GM21381 (cell line): ENCODE measurements around the gene TTC21A.
"Not testable (repeated sequence)": the region's sequence is repeated elsewhere in the genome, so short reads cannot be mapped to it uniquely, and the experiment has no call there.

ENCODE experiments used
- ATAC-seq: cut with Tn5 transposase; IDR thresholded peaks from one replicate; pipeline ENCODE4 v1.9.1; 2021; ENCODE audit warnings: mild to moderate bottlenecking, moderate library complexity; ENCODE audit not compliant: unreplicated experiment

Gene TTC21A

DNA sequence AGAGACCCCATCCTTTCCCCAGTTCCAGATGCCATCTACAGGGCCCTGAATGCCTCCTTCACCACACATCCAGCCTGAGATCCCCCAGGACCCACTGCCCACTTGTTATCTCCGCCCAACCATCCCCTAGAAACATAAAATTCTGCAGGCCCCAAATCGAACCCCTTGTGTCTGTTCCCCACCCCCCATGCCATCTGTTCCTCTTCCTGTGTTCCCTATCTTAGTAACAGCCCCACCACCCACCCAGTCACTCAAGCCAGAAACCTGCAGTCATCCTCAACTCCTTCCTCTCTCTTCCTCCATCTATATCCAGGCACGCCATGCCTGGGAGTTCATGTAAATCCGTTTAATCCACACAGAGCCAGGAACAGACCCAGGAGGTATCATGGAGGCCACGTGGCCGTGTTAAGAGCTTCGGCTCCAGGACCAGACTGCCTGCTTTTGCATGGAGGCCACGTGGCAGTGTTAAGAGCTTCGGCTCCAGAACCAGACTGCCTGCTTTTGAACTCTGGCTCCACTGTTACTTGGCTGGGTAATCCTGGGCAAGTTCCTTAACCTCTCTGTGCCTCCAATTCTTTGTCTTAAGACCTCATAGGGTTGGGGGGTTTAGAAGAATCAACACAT is 41.1 kb downstream of the TTC21A start:
- ATAC-seq = no peak

DNA sequence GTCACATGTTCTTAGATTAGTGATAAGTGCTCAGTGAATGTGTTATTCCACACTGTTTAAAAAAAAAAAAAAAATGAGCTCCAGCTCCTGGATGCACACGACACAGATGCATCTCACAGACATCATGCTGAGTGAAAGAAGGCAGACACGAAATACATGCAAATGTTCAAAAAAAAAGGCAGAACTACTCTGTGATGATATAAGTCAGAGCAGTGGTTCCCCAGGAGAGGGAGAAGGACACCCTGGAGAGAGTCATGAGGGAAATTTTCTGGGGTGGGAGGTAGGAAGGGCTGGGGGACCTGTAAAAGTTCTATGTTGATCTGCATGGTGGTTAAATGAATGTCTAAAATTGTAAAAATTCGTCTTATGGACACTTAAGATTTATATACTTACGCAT is 41.6 kb downstream of the TTC21A start:
- ATAC-seq = no peak

DNA sequence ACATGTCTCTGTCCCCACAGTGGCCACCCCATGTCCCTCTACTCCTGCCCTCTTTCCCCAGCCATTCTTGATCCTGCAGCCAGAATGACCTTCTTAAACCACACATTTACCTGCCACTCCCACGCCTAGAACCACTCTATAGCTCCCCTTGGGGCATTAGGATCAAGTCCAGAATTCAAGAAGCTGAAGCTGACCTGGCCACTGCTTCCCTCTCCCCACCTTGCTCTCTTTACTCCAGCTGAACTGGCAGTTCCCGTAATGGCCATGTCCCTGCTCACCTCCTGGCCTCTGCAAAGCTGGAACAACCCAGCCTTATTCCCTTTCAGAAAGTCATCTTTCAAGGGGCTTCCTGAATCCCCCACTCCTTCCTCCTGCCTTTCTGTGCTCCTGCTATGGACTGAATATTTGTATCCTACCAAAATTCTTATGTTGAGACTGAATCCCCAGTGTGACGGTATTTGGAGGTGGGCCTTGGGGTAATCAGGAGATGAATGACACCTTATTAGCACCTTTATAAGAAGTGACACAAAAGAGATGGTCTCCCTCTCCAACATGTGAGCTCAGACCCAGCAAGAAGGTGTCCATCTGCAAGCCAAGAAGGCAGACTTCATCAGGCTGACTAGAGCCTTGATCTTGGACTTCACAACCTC is 42.1 kb downstream of the TTC21A start:
- ATAC-seq = no peak

DNA sequence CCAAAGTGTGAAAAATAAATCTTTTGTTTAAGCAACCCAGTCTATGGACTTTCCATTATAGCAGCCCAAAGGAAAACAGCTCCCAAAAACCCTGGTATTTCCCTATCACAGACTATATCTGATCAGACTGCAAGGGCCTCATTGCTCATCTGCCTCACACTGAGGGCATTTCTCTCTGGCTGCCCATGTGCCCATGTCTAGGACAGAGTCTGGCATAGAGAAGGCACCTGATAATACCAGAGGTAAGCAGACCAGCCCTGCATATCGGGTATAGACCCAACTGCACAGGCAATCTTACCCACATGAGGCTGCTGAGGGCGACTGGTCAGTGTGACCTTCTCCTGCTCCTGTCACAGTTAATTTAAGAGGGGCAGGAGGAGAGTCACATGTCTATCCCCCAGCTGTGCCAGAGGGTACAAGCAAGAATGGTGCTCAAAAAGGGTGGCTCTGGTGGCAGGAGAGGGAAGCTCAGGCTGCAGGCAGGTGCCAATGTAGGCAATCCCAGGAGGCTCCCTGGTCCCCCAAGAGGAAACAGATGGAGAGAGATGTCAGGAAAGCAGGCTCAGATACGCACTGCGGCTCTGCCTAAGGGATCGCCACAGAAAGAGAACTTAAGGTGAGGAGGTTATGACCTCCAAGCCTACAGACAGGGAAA is 42.8 kb downstream of the TTC21A start:
- ATAC-seq = no peak

DNA sequence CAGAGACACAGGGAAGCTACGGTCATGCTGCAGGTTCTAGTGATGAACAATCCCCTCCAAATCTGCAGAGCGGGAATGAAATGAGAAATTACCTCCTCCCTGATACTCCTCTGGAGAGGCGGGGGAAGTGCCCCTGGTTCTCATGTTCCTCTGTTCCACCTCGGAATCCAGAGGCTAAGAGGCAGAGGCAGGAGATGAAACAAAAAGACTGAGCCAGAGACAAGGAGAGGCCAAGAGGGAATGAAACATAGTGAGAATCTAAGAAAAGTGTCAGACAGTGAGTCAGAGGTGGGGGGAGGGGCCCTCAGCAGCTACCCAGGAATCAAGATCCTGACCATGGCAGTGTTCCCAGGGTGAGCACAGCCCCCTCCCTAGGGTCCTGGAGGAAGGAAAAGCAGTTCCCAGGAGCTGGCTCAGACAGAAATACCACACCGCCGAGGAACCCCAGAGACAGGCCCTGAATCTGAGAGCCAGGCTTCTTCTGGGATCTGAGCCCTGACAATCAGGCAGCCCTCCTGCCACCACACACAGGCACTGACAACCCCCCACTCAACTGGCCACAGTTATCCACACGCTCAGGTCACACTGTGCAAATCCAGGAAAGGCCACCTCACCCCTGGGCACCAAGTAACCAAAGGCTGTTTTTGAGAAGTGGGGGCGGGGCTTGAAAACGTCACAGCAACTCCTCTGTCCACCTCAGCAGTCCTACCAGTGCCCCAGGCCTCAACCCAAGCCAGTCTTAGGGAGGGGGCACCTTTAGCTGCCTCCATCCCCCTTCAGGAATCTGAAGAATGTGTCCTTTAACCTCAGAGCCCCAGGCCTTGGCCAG is 43.5 kb downstream of the TTC21A start:
- ATAC-seq = no peak

DNA sequence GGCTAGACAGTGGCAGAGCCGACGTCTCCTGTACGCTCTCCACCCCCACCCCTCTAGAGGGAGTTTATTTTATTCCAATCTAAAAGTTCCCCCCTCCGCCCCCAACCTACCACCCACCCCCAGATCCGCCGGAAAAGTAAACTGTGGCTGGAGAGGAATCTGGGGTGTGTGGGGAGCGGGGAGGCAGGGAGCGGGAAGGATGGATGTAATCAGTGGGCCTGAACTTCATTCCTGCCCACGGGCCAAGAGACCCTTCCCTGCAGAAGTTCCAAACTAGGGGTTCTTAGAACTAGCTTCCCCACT is 46.4 kb downstream of the TTC21A start:
- ATAC-seq = no peak

DNA sequence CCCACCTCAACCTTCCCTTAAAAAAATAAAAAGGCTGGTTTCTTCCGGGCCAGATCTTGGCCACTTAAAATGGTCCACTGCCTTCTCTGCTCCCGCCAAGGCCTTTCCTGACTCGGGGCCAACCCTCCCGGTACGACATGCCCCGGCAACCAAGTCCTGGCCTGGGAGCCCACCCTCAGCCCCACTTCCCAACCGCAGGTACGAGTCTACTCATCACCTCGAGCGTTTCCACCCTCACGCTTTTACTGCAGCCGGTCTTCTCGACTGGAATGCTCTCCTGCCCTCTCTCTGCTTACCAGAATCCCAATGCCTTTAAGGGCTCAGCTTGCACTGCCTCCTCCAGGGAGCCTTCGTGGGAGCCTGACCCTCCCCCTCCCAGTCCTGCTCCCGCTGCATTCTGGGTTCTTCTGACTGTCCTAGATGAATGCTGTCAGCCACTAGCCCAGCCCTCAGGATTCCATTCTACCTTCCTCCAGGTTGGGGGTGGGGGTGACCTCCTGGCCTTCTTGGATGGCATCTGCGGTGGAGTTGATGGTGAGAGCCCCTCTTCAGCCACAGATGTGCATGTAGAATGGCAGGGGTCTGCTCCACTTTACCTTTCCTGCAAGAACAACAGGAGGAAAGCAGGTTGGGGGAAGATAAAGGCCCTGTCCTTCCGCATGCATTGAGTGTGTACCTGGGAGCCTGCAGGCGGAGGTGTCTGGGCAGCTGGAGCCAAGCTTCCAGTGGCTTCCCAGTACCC is 47.0 kb downstream of the TTC21A start:
- ATAC-seq = no peak

DNA sequence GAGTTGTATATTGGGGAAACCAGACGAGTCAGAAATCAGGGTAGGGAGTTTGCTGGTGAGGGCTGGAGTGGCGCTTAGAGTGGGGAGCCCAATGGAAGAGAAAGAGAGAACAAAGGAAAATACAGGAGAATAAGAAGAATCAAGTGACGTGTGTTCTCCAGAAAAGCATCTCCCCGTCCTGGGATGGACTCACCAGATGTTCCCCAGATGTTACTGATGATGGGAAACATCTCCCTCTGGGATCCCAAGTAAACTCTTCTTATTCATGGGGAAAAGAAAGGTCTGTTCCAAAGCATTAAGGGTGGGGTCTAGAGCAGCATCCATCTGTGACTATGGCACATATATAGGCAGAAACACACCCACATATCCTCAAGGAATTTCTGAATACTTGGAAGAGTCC is 48.9 kb downstream of the TTC21A start:
- ATAC-seq = no peak

DNA sequence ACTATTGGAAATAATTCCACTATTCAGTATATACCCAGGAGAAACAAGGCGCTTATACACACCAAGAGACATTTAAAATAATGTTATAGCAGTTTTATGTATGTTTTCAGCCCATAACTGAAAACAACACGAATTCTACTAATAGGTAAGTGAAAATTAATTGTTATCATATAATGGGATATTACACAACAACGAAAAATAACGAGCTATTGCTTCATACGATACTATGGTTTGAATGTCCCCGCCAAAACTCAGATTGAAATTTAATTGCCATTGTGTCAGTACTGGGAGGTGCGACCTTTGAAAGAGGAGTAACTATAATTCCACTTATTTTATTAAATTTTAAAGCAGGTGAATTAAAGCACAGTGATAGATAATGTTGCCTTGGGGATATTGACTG is 49.9 kb downstream of the TTC21A start:
- no peak for ATAC-seq

DNA sequence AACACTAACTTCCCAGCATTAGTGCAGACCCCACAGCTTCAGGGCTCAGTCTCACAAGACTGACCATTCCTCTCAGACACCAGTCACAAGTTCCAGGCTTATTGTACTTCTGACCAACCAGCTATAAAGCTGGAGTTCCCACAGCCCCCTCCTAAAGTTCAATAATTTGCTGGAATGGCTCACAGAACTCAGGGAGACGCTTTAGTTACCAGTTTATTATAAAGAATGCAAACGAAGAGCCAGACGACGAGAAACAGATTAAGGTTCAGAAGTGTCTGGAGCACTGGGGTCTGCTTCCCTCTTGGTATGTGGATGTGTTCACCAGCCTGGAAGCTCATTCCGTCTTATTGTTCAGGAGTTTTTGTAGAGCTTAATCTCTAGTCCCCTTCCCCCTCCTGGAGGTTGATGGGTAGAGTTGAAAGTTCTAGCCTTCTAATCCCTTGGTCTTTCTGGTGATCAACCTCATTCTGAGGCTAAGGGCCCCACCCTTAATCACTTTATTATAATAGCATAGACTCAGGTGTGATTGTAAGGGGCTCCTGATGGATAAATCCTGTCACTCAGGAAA is 50.8 kb downstream of the TTC21A start:
- ATAC-seq = no peak

DNA sequence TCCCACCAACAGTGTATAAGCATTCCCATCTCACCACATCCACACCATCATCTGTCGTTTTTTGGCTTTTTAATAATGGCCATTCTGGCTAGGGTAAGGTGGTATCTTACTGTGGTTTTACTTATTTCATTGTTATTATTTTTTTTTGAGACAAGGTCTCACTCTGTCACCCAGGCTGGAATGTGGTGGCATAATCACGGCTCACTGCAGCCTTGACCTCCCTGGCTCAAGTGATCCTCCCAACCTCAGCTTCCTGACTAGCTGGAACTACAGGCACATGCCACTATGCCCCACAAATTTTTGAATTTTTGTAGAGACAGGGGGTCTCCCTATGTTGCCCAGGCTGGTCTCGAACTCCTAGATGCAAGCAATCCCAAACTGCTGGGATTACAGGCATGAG is 56.9 kb downstream of the TTC21A start:
- no peak for ATAC-seq

DNA sequence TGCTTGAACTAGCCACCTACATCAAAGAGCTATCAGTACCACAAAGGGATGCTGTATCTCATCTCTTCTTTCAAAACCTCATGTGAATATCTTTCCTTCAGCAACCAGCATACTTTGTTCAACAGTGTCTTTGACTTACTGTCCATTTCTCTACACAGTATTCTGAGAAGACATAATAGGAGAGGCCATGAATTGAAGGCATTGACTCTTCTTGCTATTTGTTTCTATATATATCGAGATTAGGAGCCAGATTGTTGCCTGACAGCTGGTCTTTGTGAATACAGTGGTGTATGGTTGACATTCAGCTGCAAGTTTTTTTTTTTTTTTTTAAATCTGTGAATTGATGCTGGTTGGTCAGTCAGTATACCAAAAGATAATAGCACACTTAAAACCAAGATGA is 58.0 kb downstream of the TTC21A start:
- ATAC-seq = no peak

DNA sequence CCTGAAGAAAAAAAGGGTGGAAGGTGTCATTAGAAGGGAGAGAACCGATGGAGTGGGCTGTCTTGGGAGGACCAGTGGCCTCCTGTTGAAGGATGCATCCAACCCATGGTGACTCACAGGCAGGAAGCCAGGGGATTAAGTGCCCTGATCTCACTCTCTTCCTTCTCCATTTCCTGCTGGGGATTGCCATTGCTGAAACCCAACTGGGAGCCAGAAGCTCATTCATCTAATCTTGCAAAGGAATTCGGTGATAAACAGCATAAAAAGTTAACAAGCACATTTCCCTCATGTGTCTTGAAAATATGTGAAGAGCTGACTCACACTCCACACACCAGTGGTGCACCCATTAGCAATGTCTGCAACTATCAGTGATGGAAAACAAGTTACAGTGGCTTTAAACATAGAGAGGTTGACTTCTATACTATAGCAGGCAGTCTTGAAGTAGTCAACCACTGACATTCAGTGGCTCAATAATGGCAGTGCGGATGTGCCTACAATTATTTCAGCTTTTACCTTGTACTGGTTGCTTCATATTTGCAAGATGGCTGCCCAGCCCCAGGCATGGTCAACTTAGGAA is 58.7 kb downstream of the TTC21A start:
- ATAC-seq = no peak

DNA sequence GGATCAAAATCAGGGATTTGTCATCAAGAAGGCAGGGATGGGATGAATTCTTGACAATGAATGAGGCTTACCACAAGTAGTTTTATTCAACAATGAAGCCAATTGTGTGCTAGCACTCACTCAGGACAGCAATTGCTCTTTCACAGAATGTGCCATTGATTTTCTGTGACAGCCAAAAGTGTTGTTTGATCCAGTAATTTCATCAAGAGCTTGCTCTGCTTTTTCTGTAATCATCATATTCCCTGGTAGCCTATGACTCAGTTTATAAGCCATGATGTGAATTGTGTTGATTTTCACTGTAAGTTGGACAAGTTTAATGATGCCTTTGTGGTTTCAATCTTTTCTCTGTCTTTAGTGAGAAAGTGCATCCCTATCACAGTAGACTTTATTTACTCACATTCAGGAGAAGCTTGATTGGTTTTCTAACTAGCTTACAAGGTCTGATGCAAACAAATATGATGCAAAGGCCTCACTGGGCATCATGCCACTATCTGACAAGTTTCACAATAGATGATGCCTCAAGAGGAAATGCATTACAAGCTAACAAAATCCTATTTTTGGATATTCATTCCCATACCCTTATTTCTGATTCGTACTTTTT is 59.6 kb downstream of the TTC21A start:
- no peak for ATAC-seq

DNA sequence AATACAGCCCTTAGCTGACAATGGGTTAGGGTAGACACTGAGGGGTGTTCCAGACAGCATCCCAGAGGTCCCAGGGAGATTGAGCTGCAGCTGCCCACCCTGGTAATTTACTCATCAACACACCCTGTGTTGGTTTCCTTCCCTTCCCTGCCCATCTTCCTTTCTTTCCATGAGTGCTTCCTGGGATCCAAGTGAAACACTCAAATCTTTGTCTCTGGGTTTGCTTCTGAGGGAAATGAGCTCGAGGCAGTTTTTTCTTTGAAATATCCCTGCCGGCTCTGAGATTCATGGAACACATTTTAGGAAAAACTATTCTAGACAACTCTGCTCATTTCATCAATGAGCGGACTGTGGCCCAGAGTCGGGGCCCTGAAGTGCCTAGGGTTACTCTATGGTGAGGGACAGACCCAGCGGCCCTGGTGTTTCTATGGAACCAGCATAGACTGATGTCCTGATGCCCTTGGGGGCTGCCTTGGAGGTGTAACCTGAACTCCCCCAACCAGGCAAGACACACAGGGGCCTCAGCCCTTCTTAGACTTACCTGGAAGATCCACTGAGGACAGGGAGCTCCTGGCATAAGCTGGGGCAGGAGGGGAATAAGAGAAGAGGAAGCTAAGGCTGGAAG is 60.8 kb downstream of the TTC21A start:
- ATAC-seq = no peak

DNA sequence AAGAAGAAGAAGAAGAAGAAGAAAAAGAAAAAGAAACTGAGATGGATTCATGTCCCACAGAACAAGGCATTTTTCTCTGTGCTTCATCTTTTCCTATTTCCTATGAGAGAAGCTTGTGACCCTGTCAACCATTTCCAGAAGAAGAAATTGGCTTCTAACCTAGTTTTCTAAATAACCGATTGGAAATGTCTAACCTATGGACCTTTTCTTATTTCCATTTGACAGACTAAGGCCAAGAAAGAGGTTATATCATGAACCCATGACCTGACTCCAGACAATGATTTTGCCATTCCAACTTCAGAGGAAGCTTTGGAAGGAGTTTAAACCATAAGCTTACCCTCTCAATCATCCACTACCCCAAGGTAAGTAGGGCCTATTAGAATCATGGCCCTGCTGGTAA is 62.2 kb downstream of the TTC21A start:
- ATAC-seq = no peak

DNA sequence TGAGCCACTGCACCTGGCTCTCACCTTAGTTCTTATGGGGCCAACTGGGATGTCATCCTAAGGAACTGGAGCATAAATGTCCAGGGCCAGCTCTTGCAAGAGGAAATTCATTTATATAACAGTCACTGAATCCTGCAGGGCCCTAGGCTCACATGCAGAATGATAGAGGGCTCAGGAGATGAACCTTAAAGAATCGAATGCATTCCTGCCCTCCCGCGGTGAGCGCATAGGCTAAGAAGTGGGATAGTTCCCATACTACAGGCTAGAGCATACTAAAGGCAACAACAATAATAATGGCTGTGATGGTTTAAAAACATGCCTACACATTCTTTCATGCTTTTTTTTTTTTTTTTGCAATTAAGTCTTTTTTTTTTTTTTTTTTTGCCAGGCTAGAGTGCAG is 63.0 kb downstream of the TTC21A start:
- ATAC-seq = no peak

DNA sequence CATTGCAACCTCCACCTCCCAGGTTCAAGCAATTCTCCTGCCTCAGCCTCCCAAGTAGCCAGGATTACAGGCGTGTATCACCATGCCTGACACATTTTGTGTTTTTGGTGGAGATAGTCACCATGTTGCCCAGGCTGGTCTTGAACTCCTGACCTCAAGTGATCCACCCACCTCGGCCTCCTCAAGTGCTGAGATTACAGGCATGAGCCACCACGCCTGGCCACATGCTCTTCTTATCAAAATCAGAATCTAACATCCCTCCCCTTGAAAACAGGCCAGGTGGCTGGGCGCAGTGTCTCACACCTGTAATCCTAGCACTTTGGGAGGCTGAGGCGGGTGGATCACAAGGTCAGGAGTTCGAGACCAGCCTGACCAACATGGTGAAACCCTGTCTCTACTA is 63.4 kb downstream of the TTC21A start:
- not testable (repeated sequence) for ATAC-seq

DNA sequence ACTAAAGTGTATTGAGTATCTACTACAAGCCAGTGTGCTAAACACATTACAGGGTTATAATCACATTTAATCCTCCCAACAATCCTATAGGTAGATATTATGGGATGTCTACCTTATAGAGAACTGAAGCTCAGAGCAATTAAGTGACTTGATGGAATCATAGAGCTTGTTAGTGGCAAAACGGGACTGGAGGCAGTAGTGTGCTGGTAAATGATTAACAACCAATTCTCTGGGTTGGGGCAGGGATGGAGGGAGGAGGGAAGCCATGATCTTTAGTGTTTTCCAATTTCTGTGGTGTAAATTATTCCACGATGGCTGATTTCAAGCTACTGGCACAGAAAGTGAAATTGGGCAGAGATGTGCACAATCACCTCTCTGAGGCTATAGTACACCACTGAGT is 64.4 kb downstream of the TTC21A start:
- no peak for ATAC-seq
